H1 (cell line): ENCODE measurements around the gene SLC12A7. TPM values are rescaled to one million over a fixed set of nuclear protein-coding genes. Genes with fewer than 3 reads are reported as not detected.
A peak's percentile ranks its signal among the peaks of the same experiment; 100 is the strongest.
"Not testable (repeated sequence)": the region's sequence is repeated elsewhere in the genome, so short reads cannot be mapped to it uniquely, and the experiment has no call there.

ENCODE experiments used
- CTCF ChIA-PET: fragments of 300-600 bp; sonication (Branson Sonifier 250); formaldehyde crosslinking; loops from one replicate; lab custom pipeline; 2021; ENCODE audit not compliant: partially characterized antibody; lab: Charles Lee
- POLR2A ChIA-PET: fragments of 300-600 bp; sonication (Branson Sonifier 250); formaldehyde crosslinking; loops from one replicate; lab custom pipeline; 2021; ENCODE audit warnings: inconsistent platforms; ENCODE audit not compliant: partially characterized antibody; lab: Charles Lee
- DNase-seq, 2 experiments: peaks; one replicate each; pipeline versions ENCODE4 v3.0.0 to v3.0.0-alpha.2; 2010 to 2022; ENCODE audit warnings: low spot score in 2 of 2, low read depth in 1 of 2, mixed read lengths in 1 of 2
- FAIRE-seq: peaks from 2 replicates; lab custom pipeline; 2011; peaks lifted over from hg19 to GRCh38; lab: Jason Lieb, UNC
- H2AFZ ChIP-seq: 2 replicates; pipeline ENCODE4 v1.8.1; 2012; ENCODE audit warnings: low read length, inconsistent platforms
- H2AK5ac ChIP-seq: 2 replicates; pipeline ENCODE4 v1.6.1; 2013; ENCODE audit warnings: low read depth, low read length
- H2BK120ac ChIP-seq: replicated peaks from 2 replicates; pipeline ENCODE3; 2013; ENCODE audit warnings: low read depth, low read length, inconsistent platforms
- H2BK12ac ChIP-seq: 2 replicates; pipeline ENCODE4 v1.6.1; 2013; ENCODE audit warnings: low read depth, low read length
- H2BK15ac ChIP-seq: 2 replicates; pipeline ENCODE4 v1.6.1; 2013; ENCODE audit warnings: low read length
- H2BK20ac ChIP-seq: 2 replicates; pipeline ENCODE4 v1.6.1; 2013; ENCODE audit warnings: low read length
- H2BK5ac ChIP-seq: 2 replicates; pipeline ENCODE4 v1.6.1; 2013; ENCODE audit warnings: low read depth, low read length
- H3K14ac ChIP-seq: 2 replicates; pipeline ENCODE4 v1.6.1; 2013; ENCODE audit warnings: inconsistent platforms; ENCODE audit not compliant: insufficient read length
- H3K18ac ChIP-seq: 2 replicates; pipeline ENCODE4 v1.6.1; 2013; ENCODE audit warnings: low read length; ENCODE audit errors: extremely low read depth
- H3K23ac ChIP-seq: 2 replicates; pipeline ENCODE4 v1.6.1; 2013; ENCODE audit warnings: inconsistent platforms; ENCODE audit not compliant: insufficient read length
- H3K23me2 ChIP-seq: 2 replicates; pipeline ENCODE4 v1.6.1; 2013; ENCODE audit warnings: low read depth, low read length
- H3K27ac ChIP-seq: 2 replicates; pipeline ENCODE4 v1.6.1; 2011; ENCODE audit warnings: low read depth, low read length, inconsistent platforms
- H3K27me3 ChIP-seq, 4 experiments: replicated peaks in 1 of 4; 1 replicate in 1 of 4; 2 replicates in 3 of 4; pipeline versions ENCODE4 v1.6.1 to v1.8.1; 2011 to 2013; ENCODE audit warnings: low read length in 3 of 4, mild to moderate bottlenecking in 3 of 4, inconsistent platforms in 2 of 4, mixed read lengths in 2 of 4, moderate library complexity in 1 of 4; ENCODE audit not compliant: control insufficient read depth in 3 of 4, insufficient read depth in 3 of 4; ENCODE audit errors: extremely low read depth in 1 of 4
- H3K36me3 ChIP-seq, 4 experiments: 2 replicates each; pipeline versions ENCODE4 v1.6.1 to v1.8.1; 2011 to 2013; ENCODE audit warnings: mild to moderate bottlenecking in 4 of 4, low read length in 3 of 4, moderate library complexity in 2 of 4, control low read depth in 1 of 4, inconsistent platforms in 1 of 4; ENCODE audit not compliant: insufficient read depth in 4 of 4, control insufficient read depth in 2 of 4
- H3K4ac ChIP-seq: replicated peaks from 2 replicates; pipeline ENCODE3; 2013; ENCODE audit warnings: low read length, low read depth, mixed read lengths, inconsistent platforms; ENCODE audit not compliant: insufficient read length
- H3K4me1 ChIP-seq, 4 experiments: replicated peaks in 1 of 4; 1 replicate in 1 of 4; 2 replicates in 3 of 4; pipeline versions ENCODE4 v1.6.1 to v1.8.1; 2011 to 2013; ENCODE audit warnings: low read length in 3 of 4, inconsistent platforms in 2 of 4, mixed read lengths in 1 of 4; ENCODE audit not compliant: insufficient read depth in 4 of 4, control insufficient read depth in 3 of 4
- H3K4me2 ChIP-seq, 2 experiments: 2 replicates each; pipeline versions ENCODE4 v1.6.1 to v1.8.1; 2011 to 2013; ENCODE audit warnings: low read depth in 2 of 2, low read length in 2 of 2, control low read depth in 1 of 2, inconsistent platforms in 1 of 2, mild to moderate bottlenecking in 1 of 2; ENCODE audit not compliant: insufficient read depth in 1 of 2
- H3K4me3 ChIP-seq, 4 experiments: fragments of 200-600, 300-600 bp in 1 of 4; sonication (generic), shearing (Covaris generic), sonication (Bioruptor Twin) in 1 of 4; 2 replicates each; pipeline versions ENCODE4 v1.5.1 to v1.8.1; 2011 to 2016; ENCODE audit warnings: low read length in 4 of 4, low read depth in 3 of 4, control low read depth in 2 of 4, inconsistent platforms in 2 of 4, mild to moderate bottlenecking in 2 of 4, mixed read lengths in 1 of 4, moderate library complexity in 1 of 4; ENCODE audit not compliant: insufficient read depth in 2 of 4; ENCODE audit errors: extremely low read depth in 1 of 4
- H3K56ac ChIP-seq: replicated peaks from 2 replicates; pipeline ENCODE3; 2013; ENCODE audit warnings: low read depth, mild to moderate bottlenecking, mixed read lengths, low read length, inconsistent platforms; ENCODE audit not compliant: insufficient read length
- H3K79me1 ChIP-seq: 2 replicates; pipeline ENCODE4 v1.6.1; 2013; ENCODE audit warnings: low read depth, low read length, control low read depth
- H3K79me2 ChIP-seq, 2 experiments: 2 replicates each; pipeline versions ENCODE4 v1.6.1 to v1.8.1; 2012 to 2013; ENCODE audit warnings: low read length in 2 of 2, mild to moderate bottlenecking in 2 of 2, inconsistent platforms in 1 of 2; ENCODE audit not compliant: insufficient read depth in 2 of 2, control insufficient read depth in 1 of 2
- H3K9ac ChIP-seq, 4 experiments: replicated peaks in 1 of 4; 1 replicate in 1 of 4; 2 replicates in 3 of 4; pipeline versions ENCODE4 v1.6.1 to v1.8.1; 2011 to 2013; ENCODE audit warnings: low read depth in 3 of 4, low read length in 3 of 4, control low read depth in 2 of 4, mild to moderate bottlenecking in 2 of 4, moderate library complexity in 2 of 4, inconsistent platforms in 1 of 4; ENCODE audit errors: extremely low read depth in 1 of 4
- H3K9me3 ChIP-seq, 2 experiments: 2 replicates each; pipeline versions ENCODE4 v1.6.1 to v1.8.1; 2012 to 2013; ENCODE audit warnings: mild to moderate bottlenecking in 2 of 2, moderate library complexity in 2 of 2, control low read depth in 1 of 2, inconsistent platforms in 1 of 2, low read depth in 1 of 2, low read length in 1 of 2, mixed read lengths in 1 of 2; ENCODE audit not compliant: insufficient read depth in 2 of 2
- H4K20me1 ChIP-seq, 2 experiments: replicated peaks in 1 of 2; 2 replicates each; pipeline versions ENCODE3 to v1.8.1; 2011 to 2013; ENCODE audit warnings: inconsistent platforms in 2 of 2, low read length in 2 of 2, mild to moderate bottlenecking in 1 of 2; ENCODE audit not compliant: insufficient read depth in 2 of 2, control insufficient read depth in 1 of 2
- H4K5ac ChIP-seq: 2 replicates; pipeline ENCODE4 v1.6.1; 2013; ENCODE audit warnings: low read length, low read depth, mixed read lengths, inconsistent platforms; ENCODE audit not compliant: insufficient read length
- H4K8ac ChIP-seq: 2 replicates; pipeline ENCODE4 v1.8.0; 2013; ENCODE audit warnings: mild to moderate bottlenecking, moderate library complexity, low read length, inconsistent platforms; ENCODE audit not compliant: insufficient read depth; ENCODE audit errors: extremely low read depth
- H4K91ac ChIP-seq: replicated peaks from 2 replicates; pipeline ENCODE3; 2013; ENCODE audit warnings: low read length, mixed read lengths, inconsistent platforms; ENCODE audit not compliant: insufficient read length
- WGBS, 2 experiments: shearing (Covaris generic) in 1 of 2; methylation state at CpG; one replicate each; pipeline versions ENCODE4 v1.1.6 to v1.1.7; 2013 to 2015; ENCODE audit warnings: low lambda C conversion rate in 2 of 2, mixed read lengths in 2 of 2, inconsistent platforms in 1 of 2, low coverage in 1 of 2, missing lambda C conversion rate in 1 of 2; ENCODE audit not compliant: insufficient replicate concordance in 2 of 2, insufficient coverage in 1 of 2, insufficient read length in 1 of 2; ENCODE audit errors: extremely low coverage in 1 of 2, missing lambda C conversion rate in 1 of 2; 5-methylcytosine and 5-hydroxymethylcytosine counted together
- microRNA-seq, 2 experiments: library from miRNA; unstranded; fragments of <30 nt; microRNA quantifications; one replicate each; pipeline versions ENCODE4 to v1.2.0, GENCODE V29; 2016 to 2020; ENCODE audit warnings: borderline microRNAs expressed in 2 of 2, borderline number of aligned reads in 2 of 2, borderline replicate concordance in 1 of 2
- polyA plus RNA-seq, 7 experiments: library from polyadenylated mRNA; depleted of rRNA in 3 of 7; stranded (reverse) in 5 of 7; unstranded in 2 of 7; fragments of >200 nt in 5 of 7; fragments of 200-250 nt in 2 of 7; gene quantifications; 1 replicate in 5 of 7; 2 replicates in 1 of 7; 4 replicates in 1 of 7; pipeline versions ENCODE4 v1.2.1 to v1.2.3, GENCODE V29; 2011 to 2013; ENCODE audit warnings: missing spikeins in 2 of 7, mixed read lengths in 2 of 7
- small RNA-seq: library from polyadenylated mRNA; stranded (forward); fragments of <200 nt; extraction: miRNeasy Mini kit (QIAGEN cat#:217004); gene quantifications from one replicate; pipeline ENCODE3, GENCODE V24; 2013; ENCODE audit not compliant: insufficient read depth
- total RNA-seq: library from RNA; stranded (reverse); fragmentation: NEBNext Ultra II Directional; extraction: Animal tissue kit (Norgen Biotek cat#: 25700); gene quantifications from 2 replicates; pipeline ENCODE4 v1.2.1, GENCODE V29; 2021

The SLC12A7 gene
- total and polyA plus RNA-seq, 2 of the 8 experiments (the other 6 are each of a cell fraction or from before 2014, with no cell fraction given): 23.5 to 39.7 TPM

GRCh38 chr5:1000831-1001230 is 111.0 kb downstream of the SLC12A7 start:
- H3K4ac ChIP-seq, H3K79me2 ChIP-seq, H2BK12ac ChIP-seq, H4K8ac ChIP-seq, H2AFZ ChIP-seq, H3K27ac ChIP-seq, POLR2A ChIA-PET, H3K4me3 ChIP-seq, H3K18ac ChIP-seq, H3K56ac ChIP-seq, H2BK120ac ChIP-seq, H3K4me1 ChIP-seq, H2BK15ac ChIP-seq, H3K23me2 ChIP-seq, H3K14ac ChIP-seq, H3K9ac ChIP-seq, H2AK5ac ChIP-seq, FAIRE-seq, H4K5ac ChIP-seq, H4K91ac ChIP-seq, H2BK5ac ChIP-seq, H3K23ac ChIP-seq, H3K9me3 ChIP-seq, H3K79me1 ChIP-seq, H3K4me2 ChIP-seq, H3K36me3 ChIP-seq, H4K20me1 ChIP-seq, H2BK20ac ChIP-seq, DNase-seq: not testable (repeated sequence)
- WGBS, 2 experiments: 94% methylated on average over 11 of the region's 11 CpGs; no CpG with 5 or more reads in 1 of the 2 experiments
- CTCF ChIA-PET: interaction anchor here (0.7 to 2.2 kb wide), 5 partner anchors 9 to 166 kb away, joined by 3 to 8 read pairs (median 4); no protein-coding TSS in a partner anchor
- H3K27me3 ChIP-seq: peaks cover 9 to 31% (median 27%) of the 10 kb centered on the region in 4 experiments

Small RNA genes lying within 50 kb of the gene (microRNA-seq; reads per million reads assigned to microRNA genes)
- 0 reads per million in 2 experiments for gene MIR4635

Small RNA genes lying within 50 kb of the gene (small RNA-seq; reads per million reads assigned to genes)
- 2.1 reads per million, percentile 17 among the genes with 10 or more reads in this experiment for gene MIR4635

Other genes starting within 250 kb of the SLC12A7 start
- 46.5 and 49.4 TPM in 2 replicates for gene BRD9, start 219.3 kb downstream of the SLC12A7 start, total RNA-seq
- 9.3 and 16.2 TPM in 2 replicates for gene BRD9, start 219.3 kb downstream of the SLC12A7 start, polyA plus RNA-seq (2011; rRNA removed)
- 34.5 and 39.2 TPM in 2 replicates for gene TRIP13, start 219.2 kb downstream of the SLC12A7 start, total RNA-seq
- gene TRIP13, start 219.2 kb downstream of the SLC12A7 start, polyA plus RNA-seq (2011; rRNA removed): 17.9 and 20.0 TPM in 2 replicates
- 6.3 and 7.9 TPM in 2 replicates for gene NKD2, start 103.3 kb downstream of the SLC12A7 start, total RNA-seq
- gene NKD2, start 103.3 kb downstream of the SLC12A7 start, polyA plus RNA-seq (2011; rRNA removed): 5.5 and 7.8 TPM in 2 replicates
- not detected in 2 replicates for gene SLC6A19, start 89.5 kb upstream of the SLC12A7 start, total RNA-seq
- 0.02 and 0.03 TPM in 2 replicates for gene SLC6A19, start 89.5 kb upstream of the SLC12A7 start, polyA plus RNA-seq (2011; rRNA removed)
- gene SLC6A18, start 113.3 kb upstream of the SLC12A7 start, total RNA-seq: not detected in 2 replicates
- 0.03 TPM in 1 of 2 replicates, not detected in the other for gene SLC6A18, start 113.3 kb upstream of the SLC12A7 start, polyA plus RNA-seq (2011; rRNA removed)
- 21.0 and 23.1 TPM in 2 replicates for gene TERT, start 183.0 kb upstream of the SLC12A7 start, total RNA-seq
- gene TERT, start 183.0 kb upstream of the SLC12A7 start, polyA plus RNA-seq (2011; rRNA removed): 13.1 and 23.0 TPM in 2 replicates
- gene CLPTM1L, start 233.0 kb upstream of the SLC12A7 start, total RNA-seq: 102 and 109 TPM in 2 replicates
- gene CLPTM1L, start 233.0 kb upstream of the SLC12A7 start, polyA plus RNA-seq (2011; rRNA removed): 119 and 122 TPM in 2 replicates